Amniotic stem cell (primary cell): ENCODE data around the gene THOC1.
"Not testable (repeated sequence)": the region's sequence is repeated elsewhere in the genome, so short reads cannot be mapped to it uniquely, and the experiment has no call there.

Experiments
- DNase-seq: peaks from one replicate; lab custom pipeline; 2025; lab: John Stamatoyannopoulos, UW

THOC1 gene

GRCh38 chr18:267688-268552 lies at the start of gene THOC1:
TSS of gene THOC1 (minus strand) at chr18:268047. CDS start at chr18:268019, 28 bp downstream.
- DNase-seq = peak; percentile 94

GRCh38 chr18:317618-318017 lies 49.8 kb upstream of the THOC1 start:
- no peak for DNase-seq

DNA sequence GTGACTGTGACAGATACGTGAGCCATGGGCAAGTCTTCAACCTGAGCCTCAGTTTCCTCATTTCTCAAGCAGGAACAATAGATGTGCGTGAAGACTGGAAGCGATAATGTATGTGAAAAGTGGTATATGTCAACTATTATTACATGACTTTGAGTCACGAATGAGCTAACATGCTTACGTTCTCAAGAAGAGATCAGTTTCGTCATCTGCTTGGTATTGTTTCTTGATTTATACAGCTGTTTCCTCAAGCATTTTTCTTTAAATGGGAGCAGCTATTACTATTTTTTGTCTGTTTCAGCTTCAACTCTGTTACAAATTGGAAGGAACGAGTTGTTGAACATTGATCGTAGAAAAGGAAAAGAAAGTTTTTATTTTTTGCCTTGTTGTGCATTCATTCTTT lies 48.5 kb upstream of the THOC1 start:
- DNase-seq = no peak

GRCh38 chr18:313931-314330 lies 46.1 kb upstream of the THOC1 start:
- DNase-seq = no peak

GRCh38 chr18:312415-312814 lies 44.6 kb upstream of the THOC1 start:
- no peak for DNase-seq

DNA sequence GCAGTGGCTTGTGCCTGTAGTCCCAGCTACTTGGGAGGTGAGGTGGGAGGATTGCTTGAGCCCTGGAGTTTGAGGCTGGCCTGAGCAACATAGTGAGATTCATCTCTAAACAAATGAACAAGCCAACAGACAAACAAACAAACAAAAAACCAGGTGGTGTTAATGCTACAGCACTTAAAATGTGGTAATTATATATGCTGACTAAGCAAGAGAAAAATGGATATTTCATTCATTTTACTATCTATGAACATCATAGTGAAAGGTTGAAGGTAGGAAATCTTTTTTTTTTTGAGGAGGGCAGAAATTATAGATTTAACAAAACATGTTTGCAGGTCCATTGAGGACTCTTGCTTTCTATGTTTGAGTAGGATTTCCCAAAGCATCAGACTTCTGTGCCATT lies 42.2 kb upstream of the THOC1 start:
- no peak for DNase-seq

DNA sequence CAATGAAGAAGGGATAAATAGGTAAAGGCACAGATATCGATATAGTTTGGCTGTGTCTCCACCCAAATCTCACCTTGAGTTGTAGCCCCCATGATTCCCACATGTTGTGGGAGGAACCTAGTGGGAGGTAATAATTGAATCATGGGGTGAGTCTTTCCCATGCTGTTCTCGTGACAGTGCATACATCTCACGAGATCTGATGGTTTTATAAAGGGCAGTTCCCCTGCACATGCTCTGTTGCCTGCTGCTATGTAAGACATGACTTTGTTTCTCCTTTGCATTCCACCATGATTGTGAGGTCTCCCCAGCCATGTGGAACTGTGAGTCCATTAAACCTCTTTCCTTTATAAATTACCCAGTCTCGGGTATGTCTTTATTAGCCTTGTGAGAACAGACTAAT lies 40.2 kb upstream of the THOC1 start:
- not testable (repeated sequence) for DNase-seq

- DNase-seq = no peak
Observed at GRCh38 chr18:306608-307255, 38.9 kb upstream of the THOC1 start.

DNA sequence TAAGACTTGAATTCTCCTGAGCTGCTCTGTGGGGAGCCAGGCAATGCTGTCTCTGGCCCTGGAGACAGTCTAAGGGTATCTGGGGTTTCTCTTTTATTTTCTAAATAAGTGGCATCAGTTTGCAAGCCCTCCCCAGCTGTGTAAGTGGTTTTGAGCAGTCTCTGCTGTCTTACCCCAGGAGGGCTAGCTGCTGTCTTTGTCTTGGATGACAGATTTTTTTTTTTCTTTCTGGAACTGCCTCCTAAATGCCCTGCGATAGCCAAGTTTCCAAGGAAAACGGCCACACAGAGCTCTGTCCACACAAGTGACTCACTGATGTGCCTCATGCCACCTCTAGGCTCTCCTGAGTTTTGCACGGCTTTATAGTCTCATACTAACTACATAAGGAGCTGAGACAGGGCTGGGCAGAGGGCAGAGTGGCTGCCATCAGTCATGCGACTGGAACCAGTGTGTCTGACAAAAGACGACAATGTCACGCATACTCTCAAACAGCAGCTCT lies 37.2 kb upstream of the THOC1 start:
- DNase-seq = no peak

- no peak for DNase-seq
Observed at GRCh38 chr18:303607-304006, 35.8 kb upstream of the THOC1 start.

GRCh38 chr18:303011-303410 lies 35.2 kb upstream of the THOC1 start:
- DNase-seq = no peak

DNA sequence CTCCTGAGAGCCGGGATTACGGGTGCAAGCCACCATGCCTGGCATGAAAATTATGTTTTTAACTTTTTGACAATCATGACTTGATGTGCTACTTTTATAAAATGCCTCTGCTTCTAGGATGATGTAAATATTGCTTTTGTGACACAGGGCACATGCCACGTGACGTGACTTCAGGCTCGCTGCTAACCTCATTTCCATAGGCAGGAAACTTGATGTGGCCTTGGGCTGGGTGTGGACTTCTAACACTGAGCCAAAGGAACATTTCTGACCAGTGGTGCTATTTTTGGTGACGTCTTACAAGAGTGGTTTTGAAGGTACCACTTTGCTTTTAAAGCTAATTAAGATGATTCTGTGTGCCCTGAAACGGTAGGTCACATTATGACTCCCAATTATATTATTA lies 34.2 kb upstream of the THOC1 start:
- no peak for DNase-seq

DNA sequence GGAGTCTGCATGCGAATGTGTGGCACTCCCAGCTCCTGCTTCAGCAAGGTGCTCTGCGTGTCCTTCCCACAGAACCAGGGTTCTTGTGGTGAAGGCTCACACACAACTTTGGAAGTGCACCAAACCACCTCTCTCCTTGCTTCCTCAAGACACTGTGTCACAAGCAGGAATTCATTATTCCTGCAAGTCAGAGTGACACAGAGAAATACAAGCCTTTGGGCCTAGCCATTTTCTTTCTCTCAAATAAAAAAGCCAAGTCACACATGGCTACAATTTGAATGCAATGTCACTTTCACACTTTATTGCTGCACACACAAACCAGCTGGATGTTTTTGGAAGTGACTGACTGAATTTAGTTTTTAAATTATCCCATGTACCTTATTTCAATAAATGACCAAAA lies 30.1 kb upstream of the THOC1 start:
- DNase-seq = no peak

GRCh38 chr18:295756-296490 lies 28.1 kb upstream of the THOC1 start:
- DNase-seq = no peak

DNA sequence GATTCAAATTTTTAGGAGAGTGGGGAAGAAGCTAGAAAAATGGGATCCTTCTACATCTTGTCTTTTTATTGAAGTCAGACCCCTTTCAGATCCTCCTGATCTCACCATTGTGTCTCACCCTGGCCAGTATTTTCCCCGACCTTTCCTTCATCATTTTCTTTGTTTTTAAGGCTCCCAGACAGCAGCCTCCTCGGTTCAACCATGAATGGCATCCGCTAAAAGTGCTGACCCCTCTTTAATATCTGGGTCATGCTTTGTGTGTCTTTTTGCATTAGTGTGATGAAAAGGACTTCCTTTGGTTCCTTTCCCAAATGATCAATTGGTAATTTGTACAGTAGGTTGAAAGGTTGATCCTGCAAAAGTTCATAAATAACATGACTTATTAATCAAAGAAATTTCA lies 26.7 kb upstream of the THOC1 start:
- DNase-seq = no peak

DNA sequence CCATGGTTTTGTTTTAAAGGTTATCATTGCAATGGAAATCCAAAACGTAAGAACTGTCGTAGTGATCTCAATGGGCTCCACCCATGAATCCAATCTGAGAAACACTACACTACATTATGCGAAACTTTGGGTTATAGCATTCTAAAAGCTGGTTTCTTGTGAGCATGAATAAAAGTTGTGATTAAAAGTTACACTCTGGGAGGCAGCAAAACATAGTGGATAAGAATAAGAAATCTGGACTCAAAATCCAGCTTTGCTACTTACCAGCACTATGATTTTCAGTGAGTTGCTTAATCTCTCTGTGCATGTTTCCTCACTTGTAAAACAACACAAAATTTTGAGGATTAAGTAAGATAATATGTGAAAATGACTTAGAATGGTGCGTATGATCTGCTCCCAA lies 25.7 kb upstream of the THOC1 start:
- no peak for DNase-seq

- no peak for DNase-seq
Observed at GRCh38 chr18:292271-292670, 24.4 kb upstream of the THOC1 start.

DNA sequence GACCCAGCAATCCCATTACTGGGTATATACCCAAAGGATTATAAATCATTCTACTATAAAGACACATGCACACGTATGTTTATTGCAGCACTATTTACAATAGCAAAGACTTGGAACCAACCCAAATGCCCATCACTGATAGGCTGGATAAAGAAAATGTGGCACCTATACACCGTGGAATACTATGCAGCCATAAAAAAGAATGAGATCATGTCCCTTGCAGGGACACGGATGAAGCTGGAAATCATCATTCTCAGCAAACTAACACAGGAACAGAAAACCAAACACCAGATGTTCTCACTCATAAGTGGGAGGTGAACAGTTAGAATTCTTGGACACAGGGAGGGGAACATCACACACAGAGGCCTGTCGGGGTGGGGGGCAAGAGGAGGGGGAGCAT lies 22.1 kb upstream of the THOC1 start:
- DNase-seq = not testable (repeated sequence)

DNA sequence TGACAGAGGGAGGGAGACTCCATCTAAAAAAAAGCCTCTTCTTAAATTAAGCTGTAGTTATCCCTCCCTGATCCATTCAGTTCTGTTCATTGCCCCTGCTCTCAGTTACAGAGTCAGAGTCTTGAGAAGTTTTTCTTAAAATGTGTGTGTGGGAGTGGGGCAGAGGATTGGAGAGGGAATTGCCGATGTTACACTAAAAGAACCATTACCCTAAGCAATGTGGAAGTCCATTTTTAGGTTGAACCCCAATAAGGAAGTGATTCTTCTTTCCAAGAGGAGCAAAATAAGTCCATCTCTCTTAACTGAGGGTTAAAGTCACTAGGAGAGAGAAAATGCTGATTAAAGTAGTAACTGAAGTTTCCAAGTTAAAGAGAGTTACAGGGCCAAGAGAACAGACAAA lies 21.2 kb upstream of the THOC1 start:
- no peak for DNase-seq

DNA sequence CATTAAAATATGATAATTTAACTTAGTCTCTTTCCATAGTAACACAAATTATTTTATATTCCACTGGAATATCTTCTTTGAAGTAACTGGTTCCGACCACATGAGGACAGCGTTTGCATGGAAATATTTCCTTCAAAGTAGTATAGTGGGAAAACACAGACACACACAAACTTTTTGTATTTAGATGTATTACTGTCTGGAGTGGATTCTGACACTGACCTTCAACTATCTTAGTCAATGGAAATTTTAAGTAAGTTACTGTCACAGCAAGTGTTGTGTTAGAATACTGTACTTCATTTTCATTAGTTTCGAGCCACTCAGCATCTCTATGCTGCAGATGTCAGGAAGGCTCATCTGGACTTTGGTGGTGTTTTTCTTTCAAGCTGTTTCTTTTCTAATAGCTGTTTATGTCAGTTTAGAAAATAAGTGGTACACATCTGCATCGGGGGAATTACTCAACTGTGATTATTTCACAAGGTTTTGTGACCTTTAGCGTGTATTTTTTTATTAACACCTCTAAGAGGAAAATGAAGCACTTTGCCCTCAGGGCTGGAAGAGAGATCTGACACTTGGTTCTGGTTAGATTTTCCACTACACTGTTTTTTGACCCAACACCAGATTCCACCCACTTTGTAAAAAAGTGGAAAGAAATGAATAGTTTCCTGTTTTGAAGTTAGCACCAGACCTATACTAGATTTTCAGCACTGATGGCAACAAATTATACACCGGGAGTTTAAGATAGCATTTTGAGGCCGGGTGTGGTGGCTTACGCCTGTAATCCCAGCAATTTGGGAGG lies 18.9 kb upstream of the THOC1 start:
- peak; percentile 43 for DNase-seq

- no peak for DNase-seq
Observed at GRCh38 chr18:285817-286216, 18.0 kb upstream of the THOC1 start.

GRCh38 chr18:275486-275885 lies 7.6 kb upstream of the THOC1 start:
- DNase-seq = no peak
